ENCODE data around the gene GBP7.

DNA sequence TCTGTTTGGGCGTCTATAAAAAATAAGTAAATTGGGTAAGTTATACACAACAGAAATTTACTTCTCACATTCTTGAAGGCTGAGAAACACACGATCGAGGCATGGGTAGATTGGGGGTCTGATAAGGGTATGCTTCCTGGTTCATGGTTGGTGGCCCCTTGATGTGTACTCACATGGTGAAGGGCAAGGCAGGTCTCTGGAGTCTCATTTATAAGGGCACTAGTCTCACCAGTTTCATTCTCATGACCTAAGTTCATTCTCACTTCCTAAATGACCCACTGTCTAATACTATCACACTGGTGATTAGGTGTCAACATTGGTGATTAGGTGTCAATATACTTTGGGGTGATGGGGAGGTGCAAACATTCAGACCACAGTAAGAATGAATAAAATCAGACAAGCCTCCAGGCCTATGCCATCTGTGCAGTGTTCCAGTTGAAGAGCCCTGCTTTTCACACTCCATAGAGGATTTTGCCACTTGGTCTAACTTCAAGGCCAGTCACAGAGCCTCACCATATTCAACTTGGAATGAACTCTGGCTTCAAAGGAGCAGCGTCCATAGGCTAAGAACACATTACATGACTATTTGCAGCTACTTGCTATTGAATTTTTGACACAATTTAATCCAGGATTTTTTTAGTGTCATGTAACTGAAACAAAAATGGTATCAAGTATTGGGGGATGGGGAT, 25.4 kb upstream of the GBP7 start:
- TF ChIP-seq, protein P1, sequence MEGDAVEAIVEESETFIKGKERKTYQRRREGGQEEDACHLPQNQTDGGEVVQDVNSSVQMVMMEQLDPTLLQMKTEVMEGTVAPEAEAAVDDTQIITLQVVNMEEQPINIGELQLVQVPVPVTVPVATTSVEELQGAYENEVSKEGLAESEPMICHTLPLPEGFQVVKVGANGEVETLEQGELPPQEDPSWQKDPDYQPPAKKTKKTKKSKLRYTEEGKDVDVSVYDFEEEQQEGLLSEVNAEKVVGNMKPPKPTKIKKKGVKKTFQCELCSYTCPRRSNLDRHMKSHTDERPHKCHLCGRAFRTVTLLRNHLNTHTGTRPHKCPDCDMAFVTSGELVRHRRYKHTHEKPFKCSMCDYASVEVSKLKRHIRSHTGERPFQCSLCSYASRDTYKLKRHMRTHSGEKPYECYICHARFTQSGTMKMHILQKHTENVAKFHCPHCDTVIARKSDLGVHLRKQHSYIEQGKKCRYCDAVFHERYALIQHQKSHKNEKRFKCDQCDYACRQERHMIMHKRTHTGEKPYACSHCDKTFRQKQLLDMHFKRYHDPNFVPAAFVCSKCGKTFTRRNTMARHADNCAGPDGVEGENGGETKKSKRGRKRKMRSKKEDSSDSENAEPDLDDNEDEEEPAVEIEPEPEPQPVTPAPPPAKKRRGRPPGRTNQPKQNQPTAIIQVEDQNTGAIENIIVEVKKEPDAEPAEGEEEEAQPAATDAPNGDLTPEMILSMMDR (IDR thresholded peaks at IDR 0.05; ENCODE audit: borderline replicate concordance, extremely low read depth, low read length, poor library complexity, severe bottlenecking), result no peak
- TF ChIP-seq EZH2 (IDR thresholded peaks at IDR 0.05; ENCODE audit: borderline replicate concordance, low read depth, low read length, severe bottlenecking), result no peak

All from DND-41 (cell line).